ENCODE data around the gene CTNNB1.

DNA sequence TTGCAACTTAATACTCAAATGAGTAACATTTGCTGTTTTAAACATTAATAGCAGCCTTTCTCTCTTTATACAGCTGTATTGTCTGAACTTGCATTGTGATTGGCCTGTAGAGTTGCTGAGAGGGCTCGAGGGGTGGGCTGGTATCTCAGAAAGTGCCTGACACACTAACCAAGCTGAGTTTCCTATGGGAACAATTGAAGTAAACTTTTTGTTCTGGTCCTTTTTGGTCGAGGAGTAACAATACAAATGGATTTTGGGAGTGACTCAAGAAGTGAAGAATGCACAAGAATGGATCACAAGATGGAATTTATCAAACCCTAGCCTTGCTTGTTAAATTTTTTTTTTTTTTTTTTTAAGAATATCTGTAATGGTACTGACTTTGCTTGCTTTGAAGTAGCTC lies 40.3 kb downstream of the CTNNB1 start:
- TF ChIP-seq, protein P1, sequence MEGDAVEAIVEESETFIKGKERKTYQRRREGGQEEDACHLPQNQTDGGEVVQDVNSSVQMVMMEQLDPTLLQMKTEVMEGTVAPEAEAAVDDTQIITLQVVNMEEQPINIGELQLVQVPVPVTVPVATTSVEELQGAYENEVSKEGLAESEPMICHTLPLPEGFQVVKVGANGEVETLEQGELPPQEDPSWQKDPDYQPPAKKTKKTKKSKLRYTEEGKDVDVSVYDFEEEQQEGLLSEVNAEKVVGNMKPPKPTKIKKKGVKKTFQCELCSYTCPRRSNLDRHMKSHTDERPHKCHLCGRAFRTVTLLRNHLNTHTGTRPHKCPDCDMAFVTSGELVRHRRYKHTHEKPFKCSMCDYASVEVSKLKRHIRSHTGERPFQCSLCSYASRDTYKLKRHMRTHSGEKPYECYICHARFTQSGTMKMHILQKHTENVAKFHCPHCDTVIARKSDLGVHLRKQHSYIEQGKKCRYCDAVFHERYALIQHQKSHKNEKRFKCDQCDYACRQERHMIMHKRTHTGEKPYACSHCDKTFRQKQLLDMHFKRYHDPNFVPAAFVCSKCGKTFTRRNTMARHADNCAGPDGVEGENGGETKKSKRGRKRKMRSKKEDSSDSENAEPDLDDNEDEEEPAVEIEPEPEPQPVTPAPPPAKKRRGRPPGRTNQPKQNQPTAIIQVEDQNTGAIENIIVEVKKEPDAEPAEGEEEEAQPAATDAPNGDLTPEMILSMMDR (IDR thresholded peaks at IDR 0.05), result no peak
- TF ChIP-seq POLR2A (IDR thresholded peaks at IDR 0.05), result no peak

Measured in breast epithelium (tissue), 3 donors.